GM21529 (cell line): ENCODE data around the gene MAGED4.
"Not testable (repeated sequence)": the region's sequence is repeated elsewhere in the genome, so short reads cannot be mapped to it uniquely, and the experiment has no call there.

Source experiments
- ATAC-seq: cut with Tn5 transposase; IDR thresholded peaks from one replicate; pipeline ENCODE4 v1.9.1; 2021; ENCODE audit not compliant: unreplicated experiment

MAGED4 gene

GRCh38 chrX:52184440-52185077, at the start of gene MAGED4:
Gene MAGED4 (plus strand): TSS chrX:52184888. CDS start chrX:52185923, 1,035 bp downstream.
- not testable (repeated sequence) for ATAC-seq

GRCh38 chrX:52138830-52139544, 45.7 kb upstream of the MAGED4 start:
- ATAC-seq: no peak

- ATAC-seq: no peak
These were observed 45.2 kb upstream of the MAGED4 start for GRCh38 chrX:52139545-52139895.

- ATAC-seq: no peak
These were observed 44.7 kb upstream of the MAGED4 start for GRCh38 chrX:52140020-52140419.

- not testable (repeated sequence) for ATAC-seq
These were observed 34.0 kb upstream of the MAGED4 start for GRCh38 chrX:52150667-52151066.

- ATAC-seq: not testable (repeated sequence)
These were observed 24.5 kb upstream of the MAGED4 start for GRCh38 chrX:52160140-52160539.

- no peak for ATAC-seq
These were observed 17.8 kb upstream of the MAGED4 start for GRCh38 chrX:52166840-52167239.

GRCh38 chrX:52171055-52171454, 13.6 kb upstream of the MAGED4 start:
- ATAC-seq: not testable (repeated sequence)

GRCh38 chrX:52185078-52185453, 378 bp downstream of the MAGED4 start:
- ATAC-seq: not testable (repeated sequence)

GRCh38 chrX:52211405-52211804, 26.7 kb downstream of the MAGED4 start:
- not testable (repeated sequence) for ATAC-seq

- ATAC-seq: no peak
These were observed 28.6 kb downstream of the MAGED4 start for GRCh38 chrX:52213276-52213675.

GRCh38 chrX:52216541-52216940, 31.9 kb downstream of the MAGED4 start:
- no peak for ATAC-seq

- no peak for ATAC-seq
These were observed 32.9 kb downstream of the MAGED4 start for GRCh38 chrX:52217494-52218160.

GRCh38 chrX:52220936-52221335, 36.2 kb downstream of the MAGED4 start:
- ATAC-seq: no peak
